Endothelial cell (in vitro differentiated cells): ENCODE data around the gene MTMR3. TPM values are rescaled to one million over a fixed set of nuclear protein-coding genes. Genes with fewer than 3 reads are reported as not detected.

Experiments used
- DNase-seq: peaks from one replicate; pipeline ENCODE4 v3.0.0; 2021; ENCODE audit warnings: low spot score
- H3K27ac Mint-ChIP-seq: one replicate; pipeline ENCODE4 v1.8.0; 2021; ENCODE audit warnings: mixed read lengths, inconsistent platforms; ENCODE audit not compliant: unreplicated experiment
- H3K27me3 Mint-ChIP-seq: one replicate; pipeline ENCODE4 v1.8.0; 2021; ENCODE audit warnings: mild to moderate bottlenecking, moderate library complexity, mixed read lengths, inconsistent platforms; ENCODE audit not compliant: unreplicated experiment
- H3K36me3 Mint-ChIP-seq: one replicate; pipeline ENCODE4 v1.8.0; 2021; ENCODE audit warnings: mild to moderate bottlenecking, low read depth, mixed read lengths, inconsistent platforms; ENCODE audit not compliant: unreplicated experiment
- H3K4me1 Mint-ChIP-seq: one replicate; pipeline ENCODE4 v1.8.0; 2021; ENCODE audit warnings: mild to moderate bottlenecking, mixed read lengths, inconsistent platforms; ENCODE audit not compliant: unreplicated experiment
- H3K4me3 Mint-ChIP-seq: one replicate; pipeline ENCODE4 v1.8.0; 2021; ENCODE audit warnings: mild to moderate bottlenecking, mixed read lengths, inconsistent platforms; ENCODE audit not compliant: unreplicated experiment
- H3K9me3 Mint-ChIP-seq: one replicate; pipeline ENCODE4 v1.8.0; 2021; ENCODE audit warnings: mixed read lengths, inconsistent platforms; ENCODE audit not compliant: unreplicated experiment
- total RNA-seq: library from RNA; stranded (reverse); fragmentation: NEBNext Ultra II Directional; extraction: Animal tissue kit (Norgen Biotek cat#: 25700); gene quantifications from one replicate; pipeline ENCODE4 v1.2.1, GENCODE V29; 2021; ENCODE audit not compliant: unreplicated experiment
- TF ChIP-seq, protein P1 (sequence below): fragments of 200-600 bp; sonication (generic); IDR thresholded peaks from one replicate; pipeline ENCODE4 v1.5.0; 2021; ENCODE audit warnings: antibody characterized with exemption; ENCODE audit not compliant: unreplicated experiment

Gene MTMR3
- total RNA-seq, 1 donor from 2014 or later: 39.1 TPM

DNA sequence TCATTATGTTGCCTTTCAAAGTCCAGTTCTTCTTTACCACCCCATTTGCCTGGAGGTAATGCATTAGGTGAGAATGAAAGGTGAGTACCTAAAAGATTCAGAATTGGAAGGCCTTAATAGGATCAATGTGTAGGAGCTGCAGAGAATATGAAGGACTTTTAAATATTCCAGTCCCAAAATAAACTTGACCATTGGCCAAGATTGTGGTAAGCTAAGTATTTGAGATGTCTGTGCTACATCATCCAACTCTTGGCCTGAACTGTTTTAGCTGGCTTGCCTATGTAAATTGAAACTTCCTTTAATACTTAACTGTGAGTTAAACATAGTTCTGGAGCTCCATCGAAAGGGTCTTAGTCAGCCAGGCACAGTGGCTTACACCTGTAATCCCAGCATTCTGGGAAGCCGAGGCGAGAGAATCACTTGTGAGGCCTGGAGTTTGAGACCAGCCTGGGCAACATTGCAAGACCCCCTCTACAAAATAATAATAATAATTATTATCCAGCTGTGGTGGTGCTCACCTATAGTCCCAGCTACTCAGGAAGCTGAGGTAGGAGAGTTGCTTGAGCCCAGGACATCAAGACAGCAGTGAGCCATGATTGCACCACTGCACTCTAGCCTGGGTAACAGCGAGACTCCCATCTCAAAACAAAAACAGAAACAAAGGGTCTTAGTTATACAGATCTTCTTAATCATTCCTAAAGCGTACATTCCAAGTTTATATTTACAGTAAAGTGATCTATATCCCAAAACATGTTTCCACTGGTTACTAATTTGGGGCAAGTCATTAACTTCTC lies 29.8 kb downstream of the MTMR3 start:
- H3K9me3 Mint-ChIP-seq: no peaks in the 10 kb centered on the region
- H3K4me1 Mint-ChIP-seq: peaks cover 6% of the 10 kb centered on the region
- no peaks in the 10 kb centered on the region for H3K36me3 Mint-ChIP-seq
- TF ChIP-seq, protein P1, sequence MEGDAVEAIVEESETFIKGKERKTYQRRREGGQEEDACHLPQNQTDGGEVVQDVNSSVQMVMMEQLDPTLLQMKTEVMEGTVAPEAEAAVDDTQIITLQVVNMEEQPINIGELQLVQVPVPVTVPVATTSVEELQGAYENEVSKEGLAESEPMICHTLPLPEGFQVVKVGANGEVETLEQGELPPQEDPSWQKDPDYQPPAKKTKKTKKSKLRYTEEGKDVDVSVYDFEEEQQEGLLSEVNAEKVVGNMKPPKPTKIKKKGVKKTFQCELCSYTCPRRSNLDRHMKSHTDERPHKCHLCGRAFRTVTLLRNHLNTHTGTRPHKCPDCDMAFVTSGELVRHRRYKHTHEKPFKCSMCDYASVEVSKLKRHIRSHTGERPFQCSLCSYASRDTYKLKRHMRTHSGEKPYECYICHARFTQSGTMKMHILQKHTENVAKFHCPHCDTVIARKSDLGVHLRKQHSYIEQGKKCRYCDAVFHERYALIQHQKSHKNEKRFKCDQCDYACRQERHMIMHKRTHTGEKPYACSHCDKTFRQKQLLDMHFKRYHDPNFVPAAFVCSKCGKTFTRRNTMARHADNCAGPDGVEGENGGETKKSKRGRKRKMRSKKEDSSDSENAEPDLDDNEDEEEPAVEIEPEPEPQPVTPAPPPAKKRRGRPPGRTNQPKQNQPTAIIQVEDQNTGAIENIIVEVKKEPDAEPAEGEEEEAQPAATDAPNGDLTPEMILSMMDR: no peak
- DNase-seq: no peak
- no peak overlapping the region for H3K27ac Mint-ChIP-seq
- no peaks in the 10 kb centered on the region for H3K27me3 Mint-ChIP-seq
- no peak overlapping the region for H3K4me3 Mint-ChIP-seq

DNA sequence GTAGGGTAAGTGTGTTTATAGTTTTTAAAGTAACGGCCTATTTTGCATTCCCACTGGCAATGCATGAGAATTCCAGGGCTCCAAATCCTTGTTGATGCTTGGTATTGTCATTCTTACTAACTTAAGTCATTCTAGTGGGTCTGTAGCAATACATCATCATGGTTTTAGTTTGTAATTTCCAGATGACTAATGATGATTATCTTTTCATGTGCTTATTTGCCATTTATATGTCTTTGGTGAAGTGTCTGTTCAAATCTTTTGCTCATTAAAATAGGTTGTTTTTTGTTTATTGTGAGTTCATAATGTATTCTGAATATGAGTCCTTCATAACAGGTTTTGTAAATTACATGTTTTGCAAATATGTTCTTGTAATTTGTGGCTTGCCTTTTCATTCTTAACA lies 31.2 kb downstream of the MTMR3 start:
- no peaks in the 10 kb centered on the region for H3K27me3 Mint-ChIP-seq
- H3K4me3 Mint-ChIP-seq: no peak overlapping the region
- H3K9me3 Mint-ChIP-seq: no peaks in the 10 kb centered on the region
- peaks cover 6% of the 10 kb centered on the region for H3K4me1 Mint-ChIP-seq
- H3K27ac Mint-ChIP-seq: no peak overlapping the region
- TF ChIP-seq, protein P1: no peak
- no peaks in the 10 kb centered on the region for H3K36me3 Mint-ChIP-seq
- no peak for DNase-seq

DNA sequence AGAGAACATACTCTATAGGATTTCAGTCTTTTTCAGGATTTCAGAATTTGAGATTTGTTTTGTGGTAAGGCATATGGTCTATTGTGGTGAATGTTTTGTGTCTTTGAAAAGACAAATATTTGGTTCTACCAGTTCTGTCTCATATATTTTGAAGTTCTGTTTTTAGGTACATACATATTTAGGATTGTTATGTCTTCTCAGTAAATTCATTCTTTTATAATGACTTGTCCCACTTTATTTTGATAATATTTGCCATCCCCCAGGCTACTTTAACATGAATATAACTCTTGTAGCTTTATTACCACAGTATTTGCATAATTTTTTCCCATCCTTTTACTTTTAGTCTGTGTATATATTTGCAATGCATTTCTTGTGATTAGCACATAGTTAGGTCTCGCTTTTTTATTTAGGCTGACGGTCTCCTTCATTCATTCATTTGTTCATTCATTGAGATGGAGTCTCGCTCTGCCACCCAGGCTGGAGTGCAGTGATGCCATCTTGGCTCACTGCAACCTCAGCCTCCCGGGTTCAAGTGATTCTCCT lies 32.1 kb downstream of the MTMR3 start:
- H3K9me3 Mint-ChIP-seq: no peaks in the 10 kb centered on the region
- H3K27ac Mint-ChIP-seq: no peak overlapping the region
- peaks cover 6% of the 10 kb centered on the region for H3K4me1 Mint-ChIP-seq

DNA sequence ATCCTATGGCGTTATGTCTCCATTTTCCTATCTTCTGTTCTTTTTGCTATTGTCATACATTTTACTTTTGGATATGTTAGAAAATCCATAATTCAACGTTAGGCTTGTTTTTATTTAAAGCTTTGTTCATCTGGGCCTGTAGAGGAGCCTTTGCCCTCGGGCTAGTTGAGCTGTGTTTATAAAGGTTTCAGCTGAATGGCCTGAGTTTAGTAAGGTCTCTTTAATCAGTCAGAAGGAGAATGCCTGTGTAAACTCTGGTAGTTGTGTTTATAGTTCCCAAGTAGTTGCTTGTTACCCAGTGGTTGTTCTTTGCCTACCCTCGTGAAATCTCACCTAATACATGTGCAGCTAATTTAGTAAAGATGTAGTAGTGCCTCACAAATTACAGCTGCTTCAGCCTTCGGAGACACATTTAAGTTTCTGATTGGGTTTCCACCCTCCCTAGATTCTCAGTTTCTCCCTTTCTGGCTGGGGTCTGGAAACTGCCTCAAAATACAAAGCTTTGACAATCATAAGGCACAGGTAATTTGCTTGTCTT lies 33.1 kb downstream of the MTMR3 start:
- peaks cover 1% of the 10 kb centered on the region for H3K27me3 Mint-ChIP-seq
- no peak overlapping the region for H3K4me3 Mint-ChIP-seq
- H3K9me3 Mint-ChIP-seq: no peaks in the 10 kb centered on the region
- H3K27ac Mint-ChIP-seq: no peak overlapping the region
- TF ChIP-seq, protein P1: no peak
- peaks cover 6% of the 10 kb centered on the region for H3K4me1 Mint-ChIP-seq
- no peak for DNase-seq
- H3K36me3 Mint-ChIP-seq: no peaks in the 10 kb centered on the region

More for the DNA sequence above, 32.1 kb downstream of the MTMR3 start:
- no peak overlapping the region for H3K4me3 Mint-ChIP-seq
- H3K36me3 Mint-ChIP-seq: no peaks in the 10 kb centered on the region
- DNase-seq: no peak
- no peaks in the 10 kb centered on the region for H3K27me3 Mint-ChIP-seq
- TF ChIP-seq, protein P1: no peak
